Measurements from ENCODE around the gene ASCL1. TPM values are rescaled to one million over a fixed set of nuclear protein-coding genes. Genes with fewer than 3 reads are reported as not detected.

ASCL1 gene
- total RNA-seq (not detected), polyA plus RNA-seq (not detected)
- long read RNA-seq, donor 1, result 0 reads
- long read RNA-seq, donor 2, result 0 reads
- long read RNA-seq, donor 3, result 0 reads
- long read RNA-seq, donor 4, result 0 reads

GRCh38 chr12:102957339-102958050, at the start of gene ASCL1:
Gene ASCL1, plus strand, starts transcription at chr12:102957674. Its CDS starts 571 bp downstream, at chr12:102958245.
- intact Hi-C loops (cut with DNase I), result no loop called here
- 1% methylated on average over 52 of the region's 52 CpGs for WGBS
- peaks cover 7% of the 10 kb centered on the region for H3K27me3 ChIP-seq (ENCODE audit: control insufficient read depth, insufficient read depth)
- H3K27ac ChIP-seq (ENCODE audit: low read length), result no peak within 1 kb of the TSS
- H3K9me3 ChIP-seq (ENCODE audit: control insufficient read depth, low read length), result no peaks in the 10 kb centered on the region
- peak in 2 of 3 donors; percentile 39 to 54 for DNase-seq
- no peaks in the 10 kb centered on the region for H3K4me1 ChIP-seq (ENCODE audit: control insufficient read depth, insufficient read depth, low read length)
- H3K4me3 ChIP-seq (ENCODE audit: low read length), result peak within 1 kb of the TSS; percentile 8
- ATAC-seq, result no peak

- 80% methylated on average over 4 of the region's 4 CpGs for WGBS
- H3K9me3 ChIP-seq (ENCODE audit: control insufficient read depth, low read length), result no peaks in the 10 kb centered on the region
- DNase-seq (no peak), ATAC-seq (no peak)
- H3K4me3 ChIP-seq (ENCODE audit: low read length), result no peak overlapping the region
- no peaks in the 10 kb centered on the region for H3K27me3 ChIP-seq (ENCODE audit: control insufficient read depth, insufficient read depth)
- H3K27ac ChIP-seq (ENCODE audit: low read length), result no peak overlapping the region
- no peaks in the 10 kb centered on the region for H3K4me1 ChIP-seq (ENCODE audit: control insufficient read depth, insufficient read depth, low read length)
- intact Hi-C loops (cut with DNase I), result no loop called here
Measured at GRCh38 chr12:102907918-102908317, 49.6 kb upstream of the ASCL1 start.

GRCh38 chr12:102910137-102910536, 47.3 kb upstream of the ASCL1 start:
- Histone ChIP-seq H3K4me1 (ENCODE audit: control insufficient read depth, insufficient read depth, low read length) (no peaks in the 10 kb centered on the region), H3K27ac (ENCODE audit: low read length) (no peak overlapping the region), H3K27me3 (ENCODE audit: control insufficient read depth, insufficient read depth) (no peaks in the 10 kb centered on the region), H3K9me3 (ENCODE audit: control insufficient read depth, low read length) (no peaks in the 10 kb centered on the region), H3K4me3 (ENCODE audit: low read length) (no peak overlapping the region)
- DNase-seq (no peak), ATAC-seq (no peak)
- WGBS, result 87% methylated on average over 7 of the region's 7 CpGs
- intact Hi-C loops (cut with DNase I), result no loop called here

- intact Hi-C loops (cut with DNase I), result no loop called here
- Histone ChIP-seq H3K4me1 (ENCODE audit: control insufficient read depth, insufficient read depth, low read length) (no peaks in the 10 kb centered on the region), H3K9me3 (ENCODE audit: control insufficient read depth, low read length) (no peaks in the 10 kb centered on the region), H3K4me3 (ENCODE audit: low read length) (no peak overlapping the region), H3K27ac (ENCODE audit: low read length) (no peak overlapping the region), H3K27me3 (ENCODE audit: control insufficient read depth, insufficient read depth) (no peaks in the 10 kb centered on the region)
- ATAC-seq (no peak), DNase-seq (no peak)
- 81% methylated on average over 4 of the region's 4 CpGs for WGBS
Measured at GRCh38 chr12:102910792-102911191, 46.7 kb upstream of the ASCL1 start.

GRCh38 chr12:102911320-102911719, 46.2 kb upstream of the ASCL1 start:
- H3K27me3 ChIP-seq (ENCODE audit: control insufficient read depth, insufficient read depth), result no peaks in the 10 kb centered on the region
- H3K27ac ChIP-seq (ENCODE audit: low read length), result no peak overlapping the region
- H3K4me1 ChIP-seq (ENCODE audit: control insufficient read depth, insufficient read depth, low read length), result no peaks in the 10 kb centered on the region
- no peak overlapping the region for H3K4me3 ChIP-seq (ENCODE audit: low read length)
- intact Hi-C loops (cut with DNase I), result no loop called here
- no peaks in the 10 kb centered on the region for H3K9me3 ChIP-seq (ENCODE audit: control insufficient read depth, low read length)
- DNase-seq (no peak), ATAC-seq (no peak)
- WGBS, result 84% methylated on average over 3 of the region's 3 CpGs

GRCh38 chr12:102912258-102912657, 45.2 kb upstream of the ASCL1 start:
- Histone ChIP-seq H3K9me3 (ENCODE audit: control insufficient read depth, low read length) (no peaks in the 10 kb centered on the region), H3K4me1 (ENCODE audit: control insufficient read depth, insufficient read depth, low read length) (no peaks in the 10 kb centered on the region), H3K27ac (ENCODE audit: low read length) (no peak overlapping the region), H3K4me3 (ENCODE audit: low read length) (no peak overlapping the region), H3K27me3 (ENCODE audit: control insufficient read depth, insufficient read depth) (no peaks in the 10 kb centered on the region)
- ATAC-seq, result no peak
- DNase-seq, result no peak
- 69% methylated on average over 2 of the region's 2 CpGs for WGBS
- intact Hi-C loops (cut with DNase I), result no loop called here

GRCh38 chr12:102913453-102914226, 43.8 kb upstream of the ASCL1 start:
- WGBS, result 77% methylated on average over 2 of the region's 2 CpGs

GRCh38 chr12:102916252-102917025, 41.0 kb upstream of the ASCL1 start:
- Histone ChIP-seq H3K4me1 (ENCODE audit: control insufficient read depth, insufficient read depth, low read length) (no peaks in the 10 kb centered on the region), H3K27ac (ENCODE audit: low read length) (no peak overlapping the region), H3K27me3 (ENCODE audit: control insufficient read depth, insufficient read depth) (no peaks in the 10 kb centered on the region), H3K9me3 (ENCODE audit: control insufficient read depth, low read length) (no peaks in the 10 kb centered on the region), H3K4me3 (ENCODE audit: low read length) (no peak overlapping the region)
- intact Hi-C loops (cut with DNase I), result no loop called here
- WGBS, result 68% methylated on average over 5 of the region's 5 CpGs
- ATAC-seq (no peak), DNase-seq (no peak)

More at GRCh38 chr12:102913453-102914226, 43.8 kb upstream of the ASCL1 start:
- intact Hi-C loops (cut with DNase I), result no loop called here
- ATAC-seq, result no peak
- no peaks in the 10 kb centered on the region for H3K9me3 ChIP-seq (ENCODE audit: control insufficient read depth, low read length)
- H3K4me1 ChIP-seq (ENCODE audit: control insufficient read depth, insufficient read depth, low read length), result no peaks in the 10 kb centered on the region
- H3K4me3 ChIP-seq (ENCODE audit: low read length), result no peak overlapping the region
- no peak for DNase-seq
- H3K27ac ChIP-seq (ENCODE audit: low read length), result no peak overlapping the region
- H3K27me3 ChIP-seq (ENCODE audit: control insufficient read depth, insufficient read depth), result no peaks in the 10 kb centered on the region

GRCh38 chr12:102917026-102917787, 40.3 kb upstream of the ASCL1 start, which contains the start of gene PAH:
Gene PAH, minus strand, starts transcription at chr12:102917244. Its CDS starts 114 bp downstream, at chr12:102917130.
- peak; percentile 13 to 39 (median 33) for DNase-seq
- peak within 1 kb of the TSS; percentile 3 for H3K4me3 ChIP-seq (ENCODE audit: low read length)

GRCh38 chr12:102918840-102919239, 38.6 kb upstream of the ASCL1 start:
- H3K27me3 ChIP-seq (ENCODE audit: control insufficient read depth, insufficient read depth), result no peaks in the 10 kb centered on the region
- intact Hi-C loops (cut with DNase I), result no loop called here
- WGBS, result 71% methylated on average over 2 of the region's 2 CpGs
- H3K4me1 ChIP-seq (ENCODE audit: control insufficient read depth, insufficient read depth, low read length), result no peaks in the 10 kb centered on the region
- no peak overlapping the region for H3K27ac ChIP-seq (ENCODE audit: low read length)
- DNase-seq (no peak), ATAC-seq (no peak)
- no peak overlapping the region for H3K4me3 ChIP-seq (ENCODE audit: low read length)
- no peaks in the 10 kb centered on the region for H3K9me3 ChIP-seq (ENCODE audit: control insufficient read depth, low read length)

More at GRCh38 chr12:102917026-102917787, 40.3 kb upstream of the ASCL1 start, which contains the start of gene PAH:
- WGBS, result 9% methylated on average over 30 of the region's 30 CpGs
- no peak within 1 kb of the TSS for H3K27ac ChIP-seq (ENCODE audit: low read length)
- no peaks in the 10 kb centered on the region for H3K9me3 ChIP-seq (ENCODE audit: control insufficient read depth, low read length)
- no peaks in the 10 kb centered on the region for H3K27me3 ChIP-seq (ENCODE audit: control insufficient read depth, insufficient read depth)
- intact Hi-C loops (cut with DNase I), result no loop called here
- ATAC-seq, result peak; percentile 34 to 65
- no peaks in the 10 kb centered on the region for H3K4me1 ChIP-seq (ENCODE audit: control insufficient read depth, insufficient read depth, low read length)
